Measurements from ENCODE around the gene GRK2.

GRK2 gene

DNA sequence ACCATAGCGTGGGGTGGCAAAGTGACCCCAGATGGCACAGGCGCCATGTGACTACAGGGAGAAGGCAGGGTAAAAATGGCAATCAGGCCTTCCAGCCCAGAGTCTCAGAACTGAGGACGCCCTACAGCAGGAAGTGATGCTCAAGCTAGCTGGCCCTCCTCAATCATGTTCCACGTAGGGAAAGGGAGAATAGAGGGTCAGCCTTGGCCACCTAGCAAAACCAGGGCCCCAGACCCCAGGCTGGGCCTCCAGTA is 21.9 kb downstream of the GRK2 start:
- no peak for DNase-seq (ENCODE audit: low read depth, low spot score)

GRCh38 chr11:67288452-67289225 is 22.4 kb downstream of the GRK2 start:
- DNase-seq (ENCODE audit: low read depth, low spot score) = peak; percentile 89
- TF ChIP-seq, protein P1, sequence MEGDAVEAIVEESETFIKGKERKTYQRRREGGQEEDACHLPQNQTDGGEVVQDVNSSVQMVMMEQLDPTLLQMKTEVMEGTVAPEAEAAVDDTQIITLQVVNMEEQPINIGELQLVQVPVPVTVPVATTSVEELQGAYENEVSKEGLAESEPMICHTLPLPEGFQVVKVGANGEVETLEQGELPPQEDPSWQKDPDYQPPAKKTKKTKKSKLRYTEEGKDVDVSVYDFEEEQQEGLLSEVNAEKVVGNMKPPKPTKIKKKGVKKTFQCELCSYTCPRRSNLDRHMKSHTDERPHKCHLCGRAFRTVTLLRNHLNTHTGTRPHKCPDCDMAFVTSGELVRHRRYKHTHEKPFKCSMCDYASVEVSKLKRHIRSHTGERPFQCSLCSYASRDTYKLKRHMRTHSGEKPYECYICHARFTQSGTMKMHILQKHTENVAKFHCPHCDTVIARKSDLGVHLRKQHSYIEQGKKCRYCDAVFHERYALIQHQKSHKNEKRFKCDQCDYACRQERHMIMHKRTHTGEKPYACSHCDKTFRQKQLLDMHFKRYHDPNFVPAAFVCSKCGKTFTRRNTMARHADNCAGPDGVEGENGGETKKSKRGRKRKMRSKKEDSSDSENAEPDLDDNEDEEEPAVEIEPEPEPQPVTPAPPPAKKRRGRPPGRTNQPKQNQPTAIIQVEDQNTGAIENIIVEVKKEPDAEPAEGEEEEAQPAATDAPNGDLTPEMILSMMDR (IDR thresholded peaks at IDR 0.05; ENCODE audit: low read depth, low read length) = peak; percentile 38
- peak overlapping the region; percentile 61 for H3K4me3 ChIP-seq (ENCODE audit: low read depth, low read length)
- in situ Hi-C loops (cut with HindIII; ENCODE audit: low sequenced_read_pairs) = no loop called here

More for the DNA sequence above, 21.9 kb downstream of the GRK2 start:
- peak overlapping the region; percentile 61 for H3K4me3 ChIP-seq (ENCODE audit: low read depth, low read length)
- TF ChIP-seq, protein P1 (IDR thresholded peaks at IDR 0.05; ENCODE audit: low read depth, low read length) = no peak
- in situ Hi-C loops (cut with HindIII; ENCODE audit: low sequenced_read_pairs) = no loop called here

DNA sequence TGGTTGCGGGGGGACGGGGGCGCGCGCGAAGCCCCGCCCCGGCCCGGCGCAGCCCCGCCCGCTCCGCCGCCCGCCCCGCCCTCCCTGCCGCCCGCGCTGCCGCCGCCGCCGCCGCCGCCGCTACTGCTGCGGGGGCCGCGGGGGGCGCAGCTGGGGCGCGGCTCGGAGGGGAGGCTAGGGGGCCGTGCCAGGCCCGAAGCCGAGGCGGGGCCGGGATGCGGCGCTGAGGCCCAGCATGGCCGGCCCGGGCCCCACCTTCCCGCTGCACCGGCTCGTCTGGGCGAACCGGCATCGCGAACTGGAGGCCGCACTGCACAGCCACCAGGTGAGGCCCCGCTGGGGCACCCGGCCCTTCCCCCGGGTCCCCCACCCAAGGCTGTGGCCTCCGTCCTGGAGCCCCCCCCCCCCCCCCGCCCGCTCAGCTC is 23.0 kb downstream of the GRK2 start, which contains the start of gene ANKRD13D:
ANKRD13D (plus strand) TSS at position 78 of the 425 bp plus-strand sequence; CDS start at position 236, 158 bp downstream.
- peak within 1 kb of the TSS; percentile 73 for H3K4me3 ChIP-seq (ENCODE audit: low read depth, low read length)
- TF ChIP-seq, protein P1 (IDR thresholded peaks at IDR 0.05; ENCODE audit: low read depth, low read length) = no peak
- DNase-seq (ENCODE audit: low read depth, low spot score) = no peak
- in situ Hi-C loops (cut with HindIII; ENCODE audit: low sequenced_read_pairs) = no loop called here

- no peak for DNase-seq (ENCODE audit: low read depth, low spot score)
- H3K4me3 ChIP-seq (ENCODE audit: low read depth, low read length) = peak overlapping the region; percentile 73
- in situ Hi-C loops (cut with HindIII; ENCODE audit: low sequenced_read_pairs) = no loop called here
- TF ChIP-seq, protein P1 (IDR thresholded peaks at IDR 0.05; ENCODE audit: low read depth, low read length) = no peak
Measured at GRCh38 chr11:67289651-67290479, 23.6 kb downstream of the GRK2 start.

- in situ Hi-C loops (cut with HindIII; ENCODE audit: low sequenced_read_pairs) = no loop called here
- TF ChIP-seq, protein P1 (IDR thresholded peaks at IDR 0.05; ENCODE audit: low read depth, low read length) = no peak
- no peak overlapping the region for H3K4me3 ChIP-seq (ENCODE audit: low read depth, low read length)
- peak; percentile 47 for DNase-seq (ENCODE audit: low read depth, low spot score)
Measured at GRCh38 chr11:67290801-67291200, 24.5 kb downstream of the GRK2 start.

GRCh38 chr11:67291481-67292381 is 25.5 kb downstream of the GRK2 start:
- TF ChIP-seq, protein P1 (IDR thresholded peaks at IDR 0.05; ENCODE audit: low read depth, low read length) = no peak
- no peak for DNase-seq (ENCODE audit: low read depth, low spot score)
- H3K4me3 ChIP-seq (ENCODE audit: low read depth, low read length) = no peak overlapping the region
- in situ Hi-C loops (cut with HindIII; ENCODE audit: low sequenced_read_pairs) = no loop called here

Measured in astrocyte of the spinal cord (primary cell).